ENCODE results near the gene CD24. TPM values are rescaled to one million over a fixed set of nuclear protein-coding genes. Genes with fewer than 3 reads are reported as not detected.

Gene CD24
- total RNA-seq, 1 experiment from 2014 or later, result 125 TPM

DNA sequence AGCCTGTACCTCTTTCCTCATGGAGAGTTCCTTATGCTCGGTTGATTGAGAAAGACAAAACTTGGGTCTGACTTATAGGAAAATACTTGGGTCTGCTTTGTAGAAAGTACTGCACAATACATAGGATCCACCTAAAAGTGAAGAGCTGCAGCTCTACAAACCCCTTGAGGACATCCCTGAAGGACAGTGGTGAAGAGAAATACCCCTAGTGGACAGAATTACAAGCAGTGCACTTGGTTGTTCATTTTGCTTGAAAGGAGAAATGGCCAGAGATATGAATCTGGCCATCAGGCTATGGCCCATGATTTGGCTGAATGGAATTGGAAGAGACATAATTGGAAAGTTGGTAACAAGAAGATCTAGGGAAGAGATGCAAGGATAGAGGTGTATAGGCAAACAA, 8.3 kb downstream of the CD24 start:
- intact Hi-C loops (cut with micrococcal nuclease), result no loop called here
- H3K9me3 ChIP-seq (ENCODE audit: low read length), result no peaks in the 10 kb centered on the region
- no peaks in the 10 kb centered on the region for H3K79me2 ChIP-seq (ENCODE audit: low read length)
- H3K36me3 ChIP-seq (ENCODE audit: low read depth, low read length), result no peaks in the 10 kb centered on the region
- ATAC-seq (no peak), DNase-seq (no peak)
- no peak for TF ChIP-seq EZH2phosphoT487 (IDR thresholded peaks at IDR 0.05; ENCODE audit: borderline replicate concordance, low read length)
- TF ChIP-seq EZH2 (IDR thresholded peaks at IDR 0.05; ENCODE audit: low read length, unreplicated experiment), result no peak
- no peaks in the 10 kb centered on the region for H3K9me2 ChIP-seq (replicated peaks; ENCODE audit: low read length)
- H3K4me3 ChIP-seq (ENCODE audit: low read length), result no peak overlapping the region
- H3K4me1 ChIP-seq (ENCODE audit: insufficient read depth, low read length), result no peaks in the 10 kb centered on the region
- H3K27ac ChIP-seq (ENCODE audit: low read length), result no peak overlapping the region
- no peaks in the 10 kb centered on the region for H3K27me3 ChIP-seq (ENCODE audit: low read length)
- H4K20me1 ChIP-seq (ENCODE audit: low read length), result no peaks in the 10 kb centered on the region
- POLR2A ChIA-PET (ENCODE audit: unreplicated experiment), result no interaction called here
- no peak overlapping the region for H3K9ac ChIP-seq (ENCODE audit: low read length)
- no peaks in the 10 kb centered on the region for H3F3A ChIP-seq (ENCODE audit: low read length, unreplicated experiment)
- BruUV-seq (replicated peaks), result no TSS peak
- CTCF ChIA-PET, result no interaction called here
- H2AFZ ChIP-seq (ENCODE audit: low read length), result no peak overlapping the region
- H3K4me2 ChIP-seq (ENCODE audit: low read length), result no peak overlapping the region

- no peak overlapping the region for H3K9ac ChIP-seq (ENCODE audit: low read length)
- H2AFZ ChIP-seq (ENCODE audit: low read length), result no peak overlapping the region
- no peak overlapping the region for H3K4me3 ChIP-seq (ENCODE audit: low read length)
- H3F3A ChIP-seq (ENCODE audit: low read length, unreplicated experiment), result no peaks in the 10 kb centered on the region
- no peaks in the 10 kb centered on the region for H3K9me2 ChIP-seq (replicated peaks; ENCODE audit: low read length)
- no peak overlapping the region for H3K4me2 ChIP-seq (ENCODE audit: low read length)
- no peaks in the 10 kb centered on the region for H3K36me3 ChIP-seq (ENCODE audit: low read depth, low read length)
- H3K9me3 ChIP-seq (ENCODE audit: low read length), result no peaks in the 10 kb centered on the region
- CTCF ChIA-PET, result no interaction called here
- no peak overlapping the region for H3K27ac ChIP-seq (ENCODE audit: low read length)
- ATAC-seq (peak; percentile 54), DNase-seq (no peak)
- no peaks in the 10 kb centered on the region for H3K79me2 ChIP-seq (ENCODE audit: low read length)
- no peaks in the 10 kb centered on the region for H4K20me1 ChIP-seq (ENCODE audit: low read length)
- intact Hi-C loops (cut with micrococcal nuclease), result no loop called here
- no TSS peak for BruUV-seq (replicated peaks)
- no peaks in the 10 kb centered on the region for H3K27me3 ChIP-seq (ENCODE audit: low read length)
- TF ChIP-seq EZH2phosphoT487 (IDR thresholded peaks at IDR 0.05; ENCODE audit: borderline replicate concordance, low read length), result no peak
- no peak for TF ChIP-seq EZH2 (IDR thresholded peaks at IDR 0.05; ENCODE audit: low read length, unreplicated experiment)
- TF ChIP-seq CTCF (conservative IDR thresholded peaks at IDR 0.05; ENCODE audit: low read depth, low read length), result no peak
- POLR2A ChIA-PET (ENCODE audit: unreplicated experiment), result interaction anchor here (0.7 kb wide), 1 partner anchor 13 kb away, joined by 3 read pairs; no protein-coding TSS in a partner anchor
- no peaks in the 10 kb centered on the region for H3K4me1 ChIP-seq (ENCODE audit: insufficient read depth, low read length)
These were observed 9.6 kb downstream of the CD24 start for GRCh38 chr6:106964954-106965353.

- no peaks in the 10 kb centered on the region for H3K27me3 ChIP-seq (ENCODE audit: low read length)
- no TSS peak for BruUV-seq (replicated peaks)
- POLR2A ChIA-PET (ENCODE audit: unreplicated experiment), result no interaction called here
These were observed 10.4 kb downstream of the CD24 start for GRCh38 chr6:106964099-106964498.

More at GRCh38 chr6:106964099-106964498, 10.4 kb downstream of the CD24 start:
- Histone ChIP-seq H3K36me3 (ENCODE audit: low read depth, low read length) (no peaks in the 10 kb centered on the region), H3K4me2 (ENCODE audit: low read length) (no peak overlapping the region), H3K9ac (ENCODE audit: low read length) (no peak overlapping the region), H3K4me3 (ENCODE audit: low read length) (no peak overlapping the region), H3K4me1 (ENCODE audit: insufficient read depth, low read length) (no peaks in the 10 kb centered on the region), H3F3A (ENCODE audit: low read length, unreplicated experiment) (no peaks in the 10 kb centered on the region), H3K9me3 (ENCODE audit: low read length) (no peaks in the 10 kb centered on the region), H4K20me1 (ENCODE audit: low read length) (no peaks in the 10 kb centered on the region), H2AFZ (ENCODE audit: low read length) (no peak overlapping the region), H3K79me2 (ENCODE audit: low read length) (no peaks in the 10 kb centered on the region), H3K9me2 (replicated peaks; ENCODE audit: low read length) (no peaks in the 10 kb centered on the region), H3K27ac (ENCODE audit: low read length) (no peak overlapping the region)
- CTCF ChIA-PET, result no interaction called here
- intact Hi-C loops (cut with micrococcal nuclease), result no loop called here
- ATAC-seq (no peak), DNase-seq (no peak)
- TF ChIP-seq CTCF (conservative IDR thresholded peaks at IDR 0.05; ENCODE audit: low read depth, low read length), result no peak
- no peak for TF ChIP-seq EZH2phosphoT487 (IDR thresholded peaks at IDR 0.05; ENCODE audit: borderline replicate concordance, low read length)
- no peak for TF ChIP-seq EZH2 (IDR thresholded peaks at IDR 0.05; ENCODE audit: low read length, unreplicated experiment)

Data from PC-3 (cell line).